HEK293 (cell line): Measurements from ENCODE around the gene MED6.

Source experiments
- CTCF ChIA-PET: fragments of 350-600 bp; formaldehyde crosslinking; extraction: SDS; loops from one replicate; lab custom pipeline; 2021; ENCODE audit warnings: antibody characterized with exemption; lab: Yijun Ruan, JAX
- POLR2A ChIA-PET: fragments of 300-600 bp; formaldehyde crosslinking; extraction: SDS; loops from one replicate; lab custom pipeline; 2020; ENCODE audit warnings: antibody characterized with exemption, inconsistent platforms; lab: Yijun Ruan, JAX
- H3K27ac ChIP-seq: fragments of 200-500 bp; sonication (Bioruptor generic); 2 replicates; pipeline ENCODE4 v1.5.1; 2014; ENCODE audit warnings: low read depth, low read length, control low read depth, inconsistent platforms; ENCODE audit errors: extremely low read depth
- H3K36me3 ChIP-seq, 2 experiments: fragments of 200-500 bp in 1 of 2; sonication (Bioruptor generic) in 1 of 2; 1 replicate in 1 of 2; 2 replicates in 1 of 2; pipeline ENCODE4 v1.5.1; 2014 to 2017; ENCODE audit warnings: inconsistent platforms in 2 of 2, low read length in 2 of 2; ENCODE audit not compliant: control insufficient read depth in 2 of 2, insufficient read depth in 1 of 2
- H3K4me1 ChIP-seq: fragments of 200-500 bp; sonication (Bioruptor generic); 2 replicates; pipeline ENCODE4 v1.5.1; 2014; ENCODE audit warnings: mild to moderate bottlenecking, low read length, inconsistent platforms; ENCODE audit not compliant: control insufficient read depth, insufficient read depth
- H3K4me3 ChIP-seq: 2 replicates; pipeline ENCODE4 v1.5.1; 2011; ENCODE audit warnings: low read depth, mild to moderate bottlenecking, control low read depth, low read length, moderate library complexity
- H3K9me3 ChIP-seq: fragments of 200-500 bp; sonication (Bioruptor generic); 2 replicates; pipeline ENCODE4 v1.5.1; 2014; ENCODE audit warnings: low read depth, low read length, inconsistent platforms; ENCODE audit not compliant: control insufficient read depth, insufficient read depth
- ELK4 ChIP-seq: IDR thresholded peaks from 2 replicates; pipeline ENCODE4 v1.6.1; 2011; ENCODE audit warnings: mild to moderate bottlenecking, low read depth, low read length, borderline replicate concordance
- GFI1B ChIP-seq: fragments of 450-650 bp; formaldehyde crosslinking; IDR thresholded peaks from 2 replicates; pipeline ENCODE4 v1.5.1; 2016; ENCODE audit warnings: missing biosample characterization, missing genetic modification characterization
- GLIS2 ChIP-seq: fragments of 450-650 bp; formaldehyde crosslinking; IDR thresholded peaks from 2 replicates; pipeline ENCODE4 v1.5.1; 2016; ENCODE audit warnings: missing biosample characterization, missing genetic modification characterization
- HOXA7 ChIP-seq: sonication (generic); formaldehyde crosslinking; IDR thresholded peaks from 2 replicates; pipeline ENCODE4 v1.8.1; 2022; ENCODE audit warnings: missing genetic modification reagents, borderline replicate concordance
- KLF10 ChIP-seq: fragments of 450-650 bp; IDR thresholded peaks from 2 replicates; pipeline ENCODE4 v1.5.1; 2018; ENCODE audit warnings: missing biosample characterization, mild to moderate bottlenecking, missing genetic modification characterization
- PBX3 ChIP-seq: sonication (generic); formaldehyde crosslinking; IDR thresholded peaks from 2 replicates; pipeline ENCODE4 v1.8.1; 2022; ENCODE audit warnings: mild to moderate bottlenecking, moderate library complexity, missing genetic modification reagents
- TRIM28 ChIP-seq: IDR thresholded peaks from 2 replicates; pipeline ENCODE4 v1.6.1; 2011; ENCODE audit warnings: low read length, control low read depth, borderline replicate concordance
- ZBTB49 ChIP-seq: fragments of 450-650 bp; formaldehyde crosslinking; IDR thresholded peaks from 2 replicates; pipeline ENCODE4 v1.5.1; 2016; ENCODE audit warnings: missing biosample characterization, missing genetic modification characterization, low read depth
- ZNF10 ChIP-seq: fragments of 450-650 bp; formaldehyde crosslinking; IDR thresholded peaks from 2 replicates; pipeline ENCODE4 v1.5.1; 2017; ENCODE audit warnings: missing biosample characterization, missing genetic modification characterization
- ZNF174 ChIP-seq: fragments of 450-650 bp; formaldehyde crosslinking; IDR thresholded peaks from 2 replicates; pipeline ENCODE4 v1.5.0; 2017; ENCODE audit warnings: missing biosample characterization, mild to moderate bottlenecking, missing genetic modification characterization
- ZNF18 ChIP-seq: fragments of 450-650 bp; formaldehyde crosslinking; IDR thresholded peaks from 2 replicates; pipeline ENCODE4 v1.5.1; 2016; ENCODE audit warnings: missing biosample characterization, missing genetic modification characterization
- ZNF292 ChIP-seq: fragments of 450-650 bp; formaldehyde crosslinking; IDR thresholded peaks from 2 replicates; pipeline ENCODE4 v1.5.1; 2016; ENCODE audit warnings: low read depth, missing biosample characterization, missing genetic modification characterization, borderline replicate concordance
- ZNF302 ChIP-seq: fragments of 450-650 bp; formaldehyde crosslinking; IDR thresholded peaks from 2 replicates; pipeline ENCODE4 v1.5.1; 2016; ENCODE audit warnings: missing biosample characterization, missing genetic modification characterization, low read depth
- ZNF335 ChIP-seq: fragments of 450-650 bp; formaldehyde crosslinking; conservative IDR thresholded peaks from 2 replicates; pipeline ENCODE4 v1.5.1; 2016; ENCODE audit warnings: missing biosample characterization, missing genetic modification characterization
- ZNF76 ChIP-seq: fragments of 450-650 bp; formaldehyde crosslinking; IDR thresholded peaks from 2 replicates; pipeline ENCODE4; 2016; ENCODE audit warnings: low read depth, missing biosample characterization, missing genetic modification characterization, borderline replicate concordance

The MED6 gene

GRCh38 chr14:70611216-70611615, 10.8 kb upstream of the MED6 start (continued):
- TF ChIP-seq ZBTB49 (tag by site-specific recombination) (no peak), GLIS2 (tag by site-specific recombination) (no peak), HOXA7 (CRISPR knock-in tag) (no peak), ZNF174 (tag by site-specific recombination) (no peak), PBX3 (CRISPR knock-in tag) (no peak), ZNF10 (tag by site-specific recombination) (no peak), ZNF302 (tag by site-specific recombination) (no peak), ELK4 (no peak), TRIM28 (no peak)

- ChIA-PET CTCF (interaction anchor here (0.7 to 2.9 kb wide), 3 partner anchors 11 to 545 kb away, joined by 3 to 11 read pairs (median 4); no protein-coding TSS in a partner anchor), POLR2A (interaction anchor here (0.6 kb wide), 2 partner anchors 175 to 220 kb away, joined by 3 to 9 read pairs; no protein-coding TSS in a partner anchor)
These were observed 1.8 kb upstream of the MED6 start for GRCh38 chr14:70602254-70602653.

More at GRCh38 chr14:70602254-70602653, 1.8 kb upstream of the MED6 start:
- no peak overlapping the region for H3K4me3 ChIP-seq
- H3K9me3 ChIP-seq = no peaks in the 10 kb centered on the region
- H3K4me1 ChIP-seq = peaks cover 8% of the 10 kb centered on the region
- H3K36me3 ChIP-seq = peaks cover 0 to 4% of the 10 kb centered on the region in 2 experiments; a peak in 2 of 3 replicates
- TF ChIP-seq GFI1B (tag by site-specific recombination) (no peak), KLF10 (tag by site-specific recombination) (no peak), ZNF292 (tag by site-specific recombination) (no peak), ZBTB49 (tag by site-specific recombination) (no peak), ZNF76 (tag by site-specific recombination) (no peak), ZNF18 (no peak), ZNF335 (tag by site-specific recombination) (no peak)
- no peak overlapping the region for H3K27ac ChIP-seq
